SK-N-SH (cell line): ENCODE measurements around the gene CDH20. TPM values are rescaled to one million over a fixed set of nuclear protein-coding genes. Genes with fewer than 3 reads are reported as not detected.

Experiments used
- CTCF ChIA-PET: fragments of 300-600, 350-600 bp; formaldehyde crosslinking; extraction: SDS; loops from one replicate; lab custom pipeline; 2021; lab: Yijun Ruan, JAX
- POLR2A ChIA-PET: fragments of 350-600 bp; sonication (Branson Sonifier 250); formaldehyde crosslinking; extraction: SDS; loops from one replicate; lab custom pipeline; 2020; ENCODE audit warnings: antibody characterized with exemption, inconsistent platforms; lab: Yijun Ruan, JAX
- DNase-seq: peaks from one replicate; pipeline ENCODE4 v3.0.0; 2012
- H2AFZ ChIP-seq: fragments of 200-600 bp; sonication (generic); 2 replicates; pipeline ENCODE4 v1.8.1; 2016; ENCODE audit warnings: antibody characterized with exemption, mild to moderate bottlenecking, low read depth
- H3F3A ChIP-seq: fragments of 200-600 bp; sonication (generic); replicated peaks from 2 replicates; pipeline ENCODE3; 2016; ENCODE audit warnings: antibody characterized with exemption, mild to moderate bottlenecking; ENCODE audit not compliant: insufficient read depth
- H3K27ac ChIP-seq, 2 experiments: fragments of 200-500 bp in 1 of 2; fragments of 200-600 bp in 1 of 2; sonication (Bioruptor generic) in 1 of 2; sonication (generic), shearing (Covaris generic) in 1 of 2; 2 replicates each; pipeline versions ENCODE4 v1.5.1 to v1.6.1; 2014 to 2016; ENCODE audit warnings: low read depth in 2 of 2, inconsistent platforms in 1 of 2, low read length in 1 of 2, mild to moderate bottlenecking in 1 of 2, mixed read lengths in 1 of 2
- H3K27me3 ChIP-seq: fragments of 200-600 bp; sonication (generic), shearing (Covaris generic); 2 replicates; pipeline ENCODE4 v1.6.1; 2016; ENCODE audit warnings: mixed run types; ENCODE audit not compliant: insufficient read depth
- H3K36me3 ChIP-seq, 2 experiments: fragments of 200-500 bp in 1 of 2; fragments of 200-600 bp in 1 of 2; sonication (Bioruptor generic) in 1 of 2; sonication (generic) in 1 of 2; replicated peaks in 1 of 2; 2 replicates each; pipeline versions ENCODE3 to v1.5.1; 2014 to 2016; ENCODE audit warnings: low read length in 1 of 2, mild to moderate bottlenecking in 1 of 2; ENCODE audit not compliant: insufficient read depth in 2 of 2, control insufficient read depth in 1 of 2
- H3K4me1 ChIP-seq, 2 experiments: fragments of 200-500 bp in 1 of 2; fragments of 200-600 bp in 1 of 2; sonication (Bioruptor generic) in 1 of 2; sonication (generic), shearing (Covaris generic) in 1 of 2; 2 replicates each; pipeline versions ENCODE4 v1.5.1 to v1.6.1; 2014 to 2016; ENCODE audit warnings: low read depth in 1 of 2, low read length in 1 of 2, mixed run types in 1 of 2; ENCODE audit not compliant: insufficient read depth in 2 of 2, control insufficient read depth in 1 of 2
- H3K4me2 ChIP-seq: fragments of 200-600 bp; sonication (generic), shearing (Covaris generic); 2 replicates; pipeline ENCODE4 v1.6.1; 2017; ENCODE audit warnings: mixed run types
- H3K4me3 ChIP-seq, 2 experiments: fragments of 200-500 bp in 1 of 2; fragments of 200-600 bp in 1 of 2; sonication (Bioruptor generic) in 1 of 2; sonication (generic), shearing (Covaris generic) in 1 of 2; 2 replicates each; pipeline versions ENCODE4 v1.5.1 to v1.8.1; 2014 to 2016; ENCODE audit warnings: low read depth in 2 of 2, inconsistent platforms in 1 of 2, low read length in 1 of 2, mild to moderate bottlenecking in 1 of 2, mixed read lengths in 1 of 2, moderate library complexity in 1 of 2
- H3K79me2 ChIP-seq: fragments of 200-600 bp; sonication (generic); 2 replicates; pipeline ENCODE4 v1.8.1; 2017; ENCODE audit warnings: mild to moderate bottlenecking; ENCODE audit not compliant: insufficient read depth
- H3K9ac ChIP-seq: fragments of 200-600 bp; sonication (generic); 2 replicates; pipeline ENCODE4 v1.6.1; 2017; ENCODE audit warnings: mixed run types
- H3K9me2 ChIP-seq: fragments of 200-600 bp; sonication (generic); 2 replicates; pipeline ENCODE4 v1.6.1; 2017; ENCODE audit warnings: mixed run types
- H3K9me3 ChIP-seq: fragments of 200-600 bp; sonication (generic); 2 replicates; pipeline ENCODE4 v1.6.1; 2017; ENCODE audit warnings: mixed run types, mild to moderate bottlenecking, moderate library complexity
- H4K20me1 ChIP-seq: fragments of 200-600 bp; sonication (generic); 2 replicates; pipeline ENCODE4 v1.6.1; 2017; ENCODE audit warnings: mild to moderate bottlenecking, mixed run types; ENCODE audit not compliant: insufficient read depth
- CHD2 ChIP-seq: fragments of 150-350 bp; IDR thresholded peaks from 2 replicates; pipeline ENCODE4 v1.6.1; 2018; ENCODE audit warnings: low read length; ENCODE audit not compliant: partially characterized antibody
- EP300 ChIP-seq, 2 experiments: IDR thresholded peaks; 2 replicates each; pipeline versions ENCODE4 v1.4.0 to v1.6.1; 2012; ENCODE audit warnings: borderline replicate concordance in 1 of 2, low read depth in 1 of 2, low read length in 1 of 2
- EZH2phosphoT487 ChIP-seq: fragments of 200-600 bp; sonication (generic); IDR thresholded peaks from 2 replicates; pipeline ENCODE4 v1.6.1; 2017; ENCODE audit warnings: low read depth, mixed run types, mild to moderate bottlenecking, antibody characterized with exemption, moderate library complexity, borderline replicate concordance
- FOSL2 ChIP-seq: IDR thresholded peaks from 2 replicates; pipeline ENCODE4 v1.4.0; 2012; ENCODE audit warnings: low read depth, mild to moderate bottlenecking, moderate library complexity, borderline replicate concordance
- FOXJ3 ChIP-seq: sonication (generic); formaldehyde crosslinking; IDR thresholded peaks from 2 replicates; pipeline ENCODE4 v1.5.1; 2020; ENCODE audit warnings: mild to moderate bottlenecking, missing genetic modification reagents
- GABPA ChIP-seq: IDR thresholded peaks from 2 replicates; pipeline ENCODE4 v1.4.0; 2012; ENCODE audit warnings: low read depth, mild to moderate bottlenecking
- MEF2A ChIP-seq: IDR thresholded peaks from 2 replicates; pipeline ENCODE4 v1.4.0; 2012; ENCODE audit warnings: low read depth, borderline replicate concordance
- MXI1 ChIP-seq: IDR thresholded peaks from 2 replicates; pipeline ENCODE4 v1.6.1; 2012; ENCODE audit warnings: mild to moderate bottlenecking, low read depth, low read length, improper control_type of control experiment
- NFIC ChIP-seq: IDR thresholded peaks from 2 replicates; pipeline ENCODE4 v1.4.0; 2012; ENCODE audit warnings: borderline replicate concordance
- POLR2AphosphoS5 ChIP-seq: IDR thresholded peaks from 2 replicates; pipeline ENCODE4 v1.6.1; 2012; ENCODE audit warnings: low read depth, low read length
- RAD21 ChIP-seq: IDR thresholded peaks from 2 replicates; pipeline ENCODE4 v1.6.1; 2012; ENCODE audit warnings: mild to moderate bottlenecking, low read length
- RCOR1 ChIP-seq: fragments of 150-350 bp; IDR thresholded peaks from 2 replicates; pipeline ENCODE4 v1.6.1; 2017; ENCODE audit warnings: antibody characterized with exemption, low read length
- RFX5 ChIP-seq: IDR thresholded peaks from 2 replicates; pipeline ENCODE4 v1.6.1; 2012; ENCODE audit warnings: mild to moderate bottlenecking, improper control_type of control experiment, low read length
- SMC3 ChIP-seq: IDR thresholded peaks from 2 replicates; pipeline ENCODE4 v1.6.1; 2012; ENCODE audit warnings: low read depth, low read length, improper control_type of control experiment
- TCF12 ChIP-seq: IDR thresholded peaks from 2 replicates; pipeline ENCODE4 v1.4.0; 2012
- WGBS: methylation state at CpG from one replicate; pipeline ENCODE4 v1.1.6; 2017; ENCODE audit warnings: low lambda C conversion rate; 5-methylcytosine and 5-hydroxymethylcytosine counted together
- polyA plus RNA-seq, 3 experiments: library from polyadenylated mRNA; depleted of rRNA; stranded (reverse); fragments of >200 nt; gene quantifications; 2 replicates each; pipeline ENCODE4 v1.2.3, GENCODE V29; 2012
- TF ChIP-seq, protein P1 (sequence below): IDR thresholded peaks from 2 replicates; pipeline ENCODE4 v1.4.0; 2012; ENCODE audit warnings: low read depth, borderline replicate concordance
- TF ChIP-seq, protein P2 (sequence below): IDR thresholded peaks from 2 replicates; pipeline ENCODE4 v1.6.1; 2012; ENCODE audit warnings: mild to moderate bottlenecking, low read depth, low read length, moderate library complexity
- TF ChIP-seq, protein P3 (sequence below): IDR thresholded peaks from 2 replicates; pipeline ENCODE4; 2012
- TF ChIP-seq, protein P4 (sequence below): fragments of 150-350 bp; IDR thresholded peaks from 2 replicates; pipeline ENCODE4 v1.6.1; 2017; ENCODE audit warnings: antibody characterized with exemption, low read length, low read depth, borderline replicate concordance
- TF ChIP-seq, protein P5 (sequence below): IDR thresholded peaks from 2 replicates; pipeline ENCODE4 v1.4.0; 2012; ENCODE audit warnings: low read depth
- TF ChIP-seq, protein P6 (sequence below): fragments of 150-350 bp; IDR thresholded peaks from 2 replicates; pipeline ENCODE4 v1.6.1; 2016; ENCODE audit warnings: mild to moderate bottlenecking, low read depth, low read length

Gene CDH20
- polyA plus RNA-seq, 1 of the 3 experiments (the other 2 are of a cell fraction): 1.1 TPM

DNA sequence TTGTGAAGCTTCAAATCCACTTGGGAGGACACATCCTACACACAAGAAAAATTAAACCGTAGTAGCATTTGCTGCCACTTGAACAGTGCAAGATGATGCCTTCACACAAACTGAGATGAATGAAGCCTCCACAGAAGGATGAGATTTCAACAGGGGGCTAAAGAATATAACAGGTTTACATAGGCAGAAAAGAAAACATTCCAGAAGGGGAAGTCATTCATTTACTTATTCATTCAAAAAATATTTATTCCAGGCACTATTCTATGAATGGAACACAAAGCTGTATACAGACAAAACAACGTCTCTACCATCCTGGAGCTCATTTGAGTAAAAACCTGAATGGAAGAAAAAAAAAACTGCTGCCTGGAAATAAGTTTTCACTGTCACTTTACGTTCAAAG is 170.5 kb downstream of the CDH20 start (continued):
- TF ChIP-seq MXI1: no peak
- TF ChIP-seq POLR2AphosphoS5: no peak
- no peak for TF ChIP-seq CHD2

DNA sequence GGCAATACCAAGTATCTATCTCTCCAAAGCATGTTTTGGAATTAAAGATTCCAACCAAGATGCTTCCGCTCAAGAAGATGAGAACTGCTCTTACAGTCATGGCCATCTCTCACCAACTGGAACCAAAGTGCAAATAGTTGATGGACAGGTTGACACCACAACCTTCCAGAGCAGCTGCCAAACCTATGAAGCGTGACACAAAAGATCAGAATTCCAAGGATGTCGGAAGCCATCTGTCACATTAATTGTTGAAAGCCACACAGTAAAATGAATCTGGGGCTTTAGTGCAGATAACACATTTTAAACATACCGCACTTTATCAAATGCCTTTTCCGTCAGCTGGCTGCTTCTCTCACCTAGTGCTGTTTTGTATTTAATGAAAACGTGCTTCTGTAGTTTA is 195.7 kb downstream of the CDH20 start:
- Histone ChIP-seq H3K27me3 (no peaks in the 10 kb centered on the region), H3K9me3 (no peaks in the 10 kb centered on the region), H4K20me1 (no peaks in the 10 kb centered on the region), H3K9me2 (no peaks in the 10 kb centered on the region), H3K4me3 (no peak overlapping the region), H3K36me3 (no peaks in the 10 kb centered on the region), H3K9ac (no peak overlapping the region), H3K79me2 (no peaks in the 10 kb centered on the region), H3K4me1 (peaks cover 0 to 4% of the 10 kb centered on the region in 2 experiments; a peak in 1 of 4 replicates), H3F3A (no peaks in the 10 kb centered on the region), H3K27ac (no peak overlapping the region), H2AFZ (no peak overlapping the region), H3K4me2 (no peak overlapping the region)
- POLR2A ChIA-PET: no interaction called here
- WGBS: 82% methylated on average over 6 of the region's 6 CpGs
- CTCF ChIA-PET: no interaction called here
- DNase-seq: no peak
- TF ChIP-seq MEF2A: no peak
- TF ChIP-seq, protein P1, sequence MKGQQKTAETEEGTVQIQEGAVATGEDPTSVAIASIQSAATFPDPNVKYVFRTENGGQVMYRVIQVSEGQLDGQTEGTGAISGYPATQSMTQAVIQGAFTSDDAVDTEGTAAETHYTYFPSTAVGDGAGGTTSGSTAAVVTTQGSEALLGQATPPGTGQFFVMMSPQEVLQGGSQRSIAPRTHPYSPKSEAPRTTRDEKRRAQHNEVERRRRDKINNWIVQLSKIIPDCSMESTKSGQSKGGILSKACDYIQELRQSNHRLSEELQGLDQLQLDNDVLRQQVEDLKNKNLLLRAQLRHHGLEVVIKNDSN: no peak
- no peak for TF ChIP-seq EP300 (IDR thresholded peaks at IDR 0.05; ENCODE audit: borderline replicate concordance in 1 of 2, low read depth in 1 of 2, low read length in 1 of 2)
- TF ChIP-seq CHD2: no peak
- TF ChIP-seq, protein P2, sequence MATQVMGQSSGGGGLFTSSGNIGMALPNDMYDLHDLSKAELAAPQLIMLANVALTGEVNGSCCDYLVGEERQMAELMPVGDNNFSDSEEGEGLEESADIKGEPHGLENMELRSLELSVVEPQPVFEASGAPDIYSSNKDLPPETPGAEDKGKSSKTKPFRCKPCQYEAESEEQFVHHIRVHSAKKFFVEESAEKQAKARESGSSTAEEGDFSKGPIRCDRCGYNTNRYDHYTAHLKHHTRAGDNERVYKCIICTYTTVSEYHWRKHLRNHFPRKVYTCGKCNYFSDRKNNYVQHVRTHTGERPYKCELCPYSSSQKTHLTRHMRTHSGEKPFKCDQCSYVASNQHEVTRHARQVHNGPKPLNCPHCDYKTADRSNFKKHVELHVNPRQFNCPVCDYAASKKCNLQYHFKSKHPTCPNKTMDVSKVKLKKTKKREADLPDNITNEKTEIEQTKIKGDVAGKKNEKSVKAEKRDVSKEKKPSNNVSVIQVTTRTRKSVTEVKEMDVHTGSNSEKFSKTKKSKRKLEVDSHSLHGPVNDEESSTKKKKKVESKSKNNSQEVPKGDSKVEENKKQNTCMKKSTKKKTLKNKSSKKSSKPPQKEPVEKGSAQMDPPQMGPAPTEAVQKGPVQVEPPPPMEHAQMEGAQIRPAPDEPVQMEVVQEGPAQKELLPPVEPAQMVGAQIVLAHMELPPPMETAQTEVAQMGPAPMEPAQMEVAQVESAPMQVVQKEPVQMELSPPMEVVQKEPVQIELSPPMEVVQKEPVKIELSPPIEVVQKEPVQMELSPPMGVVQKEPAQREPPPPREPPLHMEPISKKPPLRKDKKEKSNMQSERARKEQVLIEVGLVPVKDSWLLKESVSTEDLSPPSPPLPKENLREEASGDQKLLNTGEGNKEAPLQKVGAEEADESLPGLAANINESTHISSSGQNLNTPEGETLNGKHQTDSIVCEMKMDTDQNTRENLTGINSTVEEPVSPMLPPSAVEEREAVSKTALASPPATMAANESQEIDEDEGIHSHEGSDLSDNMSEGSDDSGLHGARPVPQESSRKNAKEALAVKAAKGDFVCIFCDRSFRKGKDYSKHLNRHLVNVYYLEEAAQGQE: no peak
- TF ChIP-seq FOXJ3: no peak
- no peak for TF ChIP-seq FOSL2
- TF ChIP-seq SMC3: no peak
- no peak for TF ChIP-seq NFIC
- TF ChIP-seq, protein P3, sequence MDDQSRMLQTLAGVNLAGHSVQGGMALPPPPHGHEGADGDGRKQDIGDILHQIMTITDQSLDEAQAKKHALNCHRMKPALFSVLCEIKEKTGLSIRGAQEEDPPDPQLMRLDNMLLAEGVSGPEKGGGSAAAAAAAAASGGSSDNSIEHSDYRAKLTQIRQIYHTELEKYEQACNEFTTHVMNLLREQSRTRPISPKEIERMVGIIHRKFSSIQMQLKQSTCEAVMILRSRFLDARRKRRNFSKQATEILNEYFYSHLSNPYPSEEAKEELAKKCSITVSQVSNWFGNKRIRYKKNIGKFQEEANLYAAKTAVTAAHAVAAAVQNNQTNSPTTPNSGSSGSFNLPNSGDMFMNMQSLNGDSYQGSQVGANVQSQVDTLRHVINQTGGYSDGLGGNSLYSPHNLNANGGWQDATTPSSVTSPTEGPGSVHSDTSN: no peak
- no peak for TF ChIP-seq RFX5
- no peak for TF ChIP-seq RAD21
- no peak for TF ChIP-seq TCF12
- TF ChIP-seq, protein P4, sequence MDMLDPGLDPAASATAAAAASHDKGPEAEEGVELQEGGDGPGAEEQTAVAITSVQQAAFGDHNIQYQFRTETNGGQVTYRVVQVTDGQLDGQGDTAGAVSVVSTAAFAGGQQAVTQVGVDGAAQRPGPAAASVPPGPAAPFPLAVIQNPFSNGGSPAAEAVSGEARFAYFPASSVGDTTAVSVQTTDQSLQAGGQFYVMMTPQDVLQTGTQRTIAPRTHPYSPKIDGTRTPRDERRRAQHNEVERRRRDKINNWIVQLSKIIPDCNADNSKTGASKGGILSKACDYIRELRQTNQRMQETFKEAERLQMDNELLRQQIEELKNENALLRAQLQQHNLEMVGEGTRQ: no peak
- TF ChIP-seq POLR2AphosphoS5: no peak
- TF ChIP-seq EZH2phosphoT487: no peak
- TF ChIP-seq, protein P5, sequence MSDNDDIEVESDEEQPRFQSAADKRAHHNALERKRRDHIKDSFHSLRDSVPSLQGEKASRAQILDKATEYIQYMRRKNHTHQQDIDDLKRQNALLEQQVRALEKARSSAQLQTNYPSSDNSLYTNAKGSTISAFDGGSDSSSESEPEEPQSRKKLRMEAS: no peak
- no peak for TF ChIP-seq GABPA
- no peak for TF ChIP-seq RCOR1
- TF ChIP-seq, protein P6, sequence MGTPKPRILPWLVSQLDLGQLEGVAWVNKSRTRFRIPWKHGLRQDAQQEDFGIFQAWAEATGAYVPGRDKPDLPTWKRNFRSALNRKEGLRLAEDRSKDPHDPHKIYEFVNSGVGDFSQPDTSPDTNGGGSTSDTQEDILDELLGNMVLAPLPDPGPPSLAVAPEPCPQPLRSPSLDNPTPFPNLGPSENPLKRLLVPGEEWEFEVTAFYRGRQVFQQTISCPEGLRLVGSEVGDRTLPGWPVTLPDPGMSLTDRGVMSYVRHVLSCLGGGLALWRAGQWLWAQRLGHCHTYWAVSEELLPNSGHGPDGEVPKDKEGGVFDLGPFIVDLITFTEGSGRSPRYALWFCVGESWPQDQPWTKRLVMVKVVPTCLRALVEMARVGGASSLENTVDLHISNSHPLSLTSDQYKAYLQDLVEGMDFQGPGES: no peak
